ENCODE measurements around the gene GNB1.

Gene GNB1

DNA sequence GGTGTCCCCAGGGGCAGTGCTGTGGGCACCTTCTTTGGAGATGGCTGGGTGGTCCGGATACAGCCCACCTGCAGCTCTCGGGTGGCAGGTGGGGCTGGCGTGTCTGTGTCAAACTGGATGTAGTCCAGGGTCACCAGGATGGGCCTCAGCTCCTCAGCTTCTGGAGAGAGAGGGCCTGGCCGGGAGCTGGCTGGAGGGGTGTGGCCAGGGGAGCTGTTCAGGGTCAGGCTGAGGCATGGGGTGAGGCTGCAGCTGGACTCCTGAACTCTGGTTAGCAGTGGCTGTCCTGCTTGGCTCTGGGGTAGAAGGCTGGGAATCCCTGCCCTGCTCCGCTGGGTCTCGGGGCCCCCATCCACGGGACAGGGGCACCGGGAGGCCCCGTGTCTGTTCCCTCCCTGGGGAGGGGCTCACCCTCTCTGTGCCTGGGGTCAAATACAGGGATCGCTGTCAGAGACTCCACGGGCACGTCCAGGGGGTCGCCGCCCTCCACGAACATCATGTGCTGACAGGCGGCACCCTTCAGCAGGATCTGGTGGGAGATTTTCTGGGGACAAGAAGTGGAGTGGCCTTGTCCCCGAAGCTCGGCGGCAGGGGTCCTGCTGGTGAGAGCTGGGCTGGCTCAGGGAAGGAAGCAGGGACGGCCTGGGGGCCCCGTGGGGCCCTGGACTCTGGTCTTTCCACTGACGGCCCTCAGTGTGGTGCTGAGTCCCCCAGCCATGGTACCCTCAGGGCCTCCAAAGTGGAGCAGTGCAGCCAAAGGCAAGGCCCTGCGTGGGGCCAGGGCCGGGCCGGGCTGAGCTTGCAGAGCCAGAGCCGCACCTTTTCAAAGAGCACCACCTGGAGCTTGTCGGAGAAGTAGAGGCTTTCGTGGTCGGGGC, 32.3 kb upstream of the GNB1 start:
- DNase-seq (ENCODE audit: low read depth in 2 of 2) = no peak

DNA sequence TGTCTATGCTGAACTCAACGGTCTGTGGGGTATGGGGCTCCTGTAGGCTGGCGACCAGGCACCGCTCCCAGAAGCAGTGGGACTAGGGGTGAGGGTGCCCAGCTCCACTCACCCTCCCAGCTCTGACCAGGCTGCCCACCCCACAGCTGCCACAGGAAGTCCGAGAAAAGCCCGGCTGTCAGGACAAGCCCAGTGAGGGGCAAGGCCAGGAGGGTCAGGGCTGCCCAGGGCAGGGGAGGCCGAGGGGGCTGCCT, 31.7 kb upstream of the GNB1 start:
- DNase-seq (ENCODE audit: low read depth in 2 of 2) = no peak

DNA sequence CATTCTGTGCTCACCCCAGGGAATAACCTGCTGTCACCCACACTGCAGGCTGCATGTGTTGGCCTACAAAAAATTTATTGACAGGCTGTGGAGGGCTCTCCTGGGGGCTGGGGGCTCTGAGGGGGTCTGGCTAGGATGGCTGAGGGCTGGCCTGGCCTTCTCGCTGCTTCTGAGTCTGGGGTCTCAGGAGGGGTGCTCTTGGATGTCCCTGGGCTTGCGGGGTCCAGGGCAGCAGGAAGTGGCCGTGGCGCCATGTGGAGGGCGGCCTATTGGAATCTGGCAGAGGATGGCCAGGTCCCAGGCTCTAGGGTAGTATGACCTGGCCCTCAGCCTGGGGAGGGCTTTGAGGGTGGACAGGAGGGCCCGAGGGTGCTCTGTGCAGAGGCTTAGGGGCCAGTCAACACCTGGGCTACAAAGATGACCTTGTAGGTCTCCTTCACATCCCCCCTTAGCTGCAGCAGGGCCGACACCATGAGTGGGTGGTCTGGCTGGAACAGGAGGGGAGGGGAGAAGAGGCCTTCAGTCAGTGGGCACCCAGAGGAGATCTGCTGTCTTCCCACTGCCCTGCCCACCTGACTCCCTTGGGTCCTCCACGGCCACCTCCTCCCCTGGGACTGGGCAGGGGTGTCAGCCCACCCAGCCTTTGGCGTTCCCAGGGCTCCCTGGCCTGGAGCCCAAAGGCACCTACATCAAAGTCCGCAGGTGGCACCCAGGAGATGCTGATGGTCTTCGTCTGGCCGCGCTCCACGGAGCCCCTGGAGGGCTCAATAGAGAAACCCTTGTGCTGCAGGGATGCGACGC, 31.2 kb upstream of the GNB1 start:
- no peak for DNase-seq (ENCODE audit: low read depth in 2 of 2)

GRCh38 chr1:1921459-1921862, 30.6 kb upstream of the GNB1 start:
- DNase-seq (ENCODE audit: low read depth in 2 of 2) = no peak

DNA sequence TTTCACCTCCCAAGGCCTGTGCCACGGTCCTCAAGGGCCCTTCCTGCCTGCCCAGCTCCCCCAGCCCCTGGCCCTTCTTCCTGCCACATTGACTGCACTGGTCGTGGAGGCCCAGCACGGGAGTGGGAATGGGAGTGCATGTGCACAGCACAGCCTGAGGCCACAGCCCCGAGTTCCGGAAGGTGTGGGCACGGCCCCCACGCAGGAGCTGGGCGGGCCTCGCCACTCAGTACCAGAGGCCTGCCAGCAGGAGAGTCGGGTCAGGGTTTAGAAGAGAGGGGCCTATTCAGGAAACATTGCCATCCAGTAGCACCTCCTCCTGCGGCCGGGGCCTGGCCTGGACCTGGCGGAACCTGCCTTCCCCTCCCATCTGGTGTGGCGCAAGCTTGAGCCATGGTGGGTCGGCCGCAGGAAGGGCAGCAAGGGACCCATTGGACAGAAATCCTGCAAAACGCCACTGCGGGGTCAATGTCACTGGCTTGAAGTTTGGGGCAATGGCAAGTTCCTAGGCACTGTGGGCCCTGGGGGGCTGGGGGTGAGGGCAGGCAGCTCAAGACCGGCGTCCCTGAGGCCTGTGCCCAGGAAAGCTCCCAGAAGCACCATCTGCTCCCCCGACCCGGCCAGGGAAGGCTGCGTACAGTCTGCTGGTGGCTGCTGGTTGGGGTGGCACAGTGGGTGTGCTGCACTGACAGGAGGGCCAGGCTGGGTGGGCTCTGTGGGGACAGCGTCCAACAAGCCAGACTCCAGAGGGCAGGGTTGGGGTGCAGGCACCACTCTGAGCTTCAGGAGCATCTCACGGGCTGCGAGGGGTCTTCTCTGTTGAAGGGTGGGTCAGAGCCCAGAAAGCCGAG, 29.9 kb upstream of the GNB1 start:
- DNase-seq (ENCODE audit: low read depth in 2 of 2) = no peak

DNA sequence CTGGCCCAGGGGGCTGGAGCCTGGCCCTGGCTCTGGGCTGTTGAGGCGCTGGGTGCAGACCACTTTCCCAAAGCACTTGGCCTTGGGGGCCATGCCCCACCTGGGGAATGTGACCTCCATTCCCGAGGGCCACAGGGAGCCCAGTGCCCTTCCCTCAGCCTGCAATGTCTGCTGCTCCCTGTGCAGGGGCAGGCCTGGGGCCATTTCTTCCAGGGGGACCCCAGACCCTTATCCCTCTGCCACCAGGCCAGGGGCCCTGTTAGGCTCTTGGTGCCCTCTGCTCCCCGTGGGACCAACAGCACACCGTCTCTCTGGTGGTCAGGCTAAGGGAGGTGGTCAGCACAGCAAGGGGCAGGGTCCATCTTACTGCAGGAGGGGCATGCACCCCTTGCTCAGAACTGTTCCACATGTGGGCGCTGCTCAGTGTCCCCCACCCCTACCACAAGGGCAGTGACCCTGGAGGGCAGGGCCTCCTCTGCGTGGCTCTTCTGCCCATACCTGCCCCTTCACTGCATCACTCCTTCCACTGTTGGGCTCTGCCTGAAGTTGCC, 29.2 kb upstream of the GNB1 start:
- no peak for DNase-seq (ENCODE audit: low read depth in 2 of 2)

- DNase-seq (ENCODE audit: low read depth in 2 of 2) = peak; percentile 97 to 99
Measured at GRCh38 chr1:1919304-1920056, 28.6 kb upstream of the GNB1 start.

GRCh38 chr1:1918901-1919303, 28.0 kb upstream of the GNB1 start, which contains the start of gene TMEM52:
Gene TMEM52 (minus strand): TSS chr1:1919279. CDS start chr1:1919265, 14 bp downstream.
- DNase-seq (ENCODE audit: low read depth in 2 of 2) = no peak

DNA sequence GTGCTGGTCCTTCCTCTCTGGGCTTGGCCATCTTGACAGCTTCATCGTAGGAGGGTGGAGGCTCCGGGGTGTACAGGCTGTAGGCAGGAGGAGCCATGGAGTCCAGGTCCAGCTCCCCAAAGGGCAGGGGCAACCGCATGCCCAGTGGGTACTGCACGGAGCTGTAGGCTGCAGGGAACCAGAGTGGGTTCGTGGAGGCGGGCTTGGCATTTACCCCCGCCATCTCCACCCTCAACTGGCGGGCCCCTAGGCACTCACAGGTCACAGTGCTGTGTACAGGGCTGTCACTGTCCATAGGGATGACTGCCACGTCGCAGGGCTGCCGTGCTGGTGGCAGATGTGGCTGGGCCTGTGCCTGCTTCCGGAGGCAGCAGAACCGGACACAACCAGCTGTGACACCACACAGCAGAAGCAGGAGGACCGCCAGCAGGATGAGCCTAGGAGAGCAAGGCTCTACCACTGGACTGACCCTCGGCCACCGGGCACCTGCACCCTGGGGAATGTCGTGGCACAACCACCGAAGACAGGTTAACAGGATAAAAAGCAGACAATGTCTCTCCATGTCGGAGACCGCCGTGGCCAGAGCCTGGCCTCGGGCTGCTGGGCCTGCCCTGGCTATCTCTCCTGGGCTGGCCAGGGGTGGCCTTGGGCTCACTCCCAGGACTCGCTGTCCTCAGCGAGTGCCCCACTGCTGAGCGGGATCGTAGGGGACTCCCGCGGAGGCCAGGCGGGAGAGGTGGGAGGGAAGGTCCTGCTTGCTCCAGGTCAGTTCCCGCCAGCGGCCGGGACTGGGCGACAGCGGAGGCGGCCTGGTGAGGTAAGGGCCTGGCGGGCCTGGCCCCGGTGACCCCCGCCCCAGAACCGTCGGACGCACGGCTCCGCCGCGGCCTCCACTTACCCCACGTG, 27.4 kb upstream of the GNB1 start:
- DNase-seq (ENCODE audit: low read depth in 2 of 2) = no peak

DNA sequence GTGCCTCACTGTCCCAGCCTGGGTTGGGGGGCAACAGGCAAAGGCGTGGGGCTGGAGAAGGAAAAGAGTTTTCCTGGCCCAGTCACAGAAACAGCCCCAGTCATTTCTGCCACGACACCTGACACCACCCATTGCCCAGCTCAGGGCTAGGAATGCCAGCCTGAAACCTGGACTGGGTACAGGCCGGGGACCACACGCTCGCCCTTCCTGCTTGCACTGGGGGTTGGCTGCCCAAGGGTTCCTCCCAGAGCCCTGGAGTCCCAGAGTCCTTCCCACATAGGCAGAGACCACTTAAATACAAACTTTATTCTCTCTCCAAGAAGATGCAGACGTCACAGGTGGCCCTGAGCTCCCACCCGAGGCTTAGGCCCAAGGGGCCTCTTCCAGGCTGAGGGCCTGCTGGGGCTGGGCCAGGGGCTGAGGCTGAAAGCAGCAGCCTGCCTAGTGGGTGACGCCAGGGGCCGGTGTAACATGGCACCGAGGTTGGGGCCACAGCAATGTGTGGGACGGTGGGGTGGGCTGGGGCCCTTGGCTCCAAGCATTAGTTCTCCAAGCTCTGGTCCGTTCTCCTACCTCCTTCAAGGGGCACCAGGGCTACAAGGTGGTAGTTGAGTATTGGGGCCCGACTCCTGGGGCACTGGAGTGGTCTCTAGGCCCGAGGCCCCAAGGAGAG, 26.6 kb upstream of the GNB1 start:
- no peak for DNase-seq (ENCODE audit: low read depth in 2 of 2)

DNA sequence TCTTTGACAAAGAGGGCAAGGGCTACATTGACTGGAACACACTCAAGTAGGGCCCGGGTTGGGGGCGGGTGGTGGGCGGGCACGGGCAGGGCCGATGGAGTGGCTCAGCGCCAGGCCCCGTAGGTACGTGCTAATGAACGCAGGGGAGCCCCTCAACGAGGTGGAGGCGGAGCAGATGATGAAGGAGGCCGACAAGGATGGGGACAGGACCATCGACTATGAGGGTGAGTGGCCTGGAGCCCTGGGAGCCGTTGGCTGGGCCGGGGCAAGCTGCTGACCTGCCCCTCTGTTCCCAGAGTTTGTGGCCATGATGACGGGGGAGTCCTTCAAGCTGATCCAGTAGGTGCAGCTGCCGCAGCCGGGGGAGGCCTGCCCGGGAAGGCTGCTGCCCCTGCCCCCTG, 26.0 kb upstream of the GNB1 start:
- DNase-seq (ENCODE audit: low read depth in 2 of 2) = no peak

GRCh38 chr1:1915911-1916840, 25.3 kb upstream of the GNB1 start:
- DNase-seq (ENCODE audit: low read depth in 2 of 2) = no peak

DNA sequence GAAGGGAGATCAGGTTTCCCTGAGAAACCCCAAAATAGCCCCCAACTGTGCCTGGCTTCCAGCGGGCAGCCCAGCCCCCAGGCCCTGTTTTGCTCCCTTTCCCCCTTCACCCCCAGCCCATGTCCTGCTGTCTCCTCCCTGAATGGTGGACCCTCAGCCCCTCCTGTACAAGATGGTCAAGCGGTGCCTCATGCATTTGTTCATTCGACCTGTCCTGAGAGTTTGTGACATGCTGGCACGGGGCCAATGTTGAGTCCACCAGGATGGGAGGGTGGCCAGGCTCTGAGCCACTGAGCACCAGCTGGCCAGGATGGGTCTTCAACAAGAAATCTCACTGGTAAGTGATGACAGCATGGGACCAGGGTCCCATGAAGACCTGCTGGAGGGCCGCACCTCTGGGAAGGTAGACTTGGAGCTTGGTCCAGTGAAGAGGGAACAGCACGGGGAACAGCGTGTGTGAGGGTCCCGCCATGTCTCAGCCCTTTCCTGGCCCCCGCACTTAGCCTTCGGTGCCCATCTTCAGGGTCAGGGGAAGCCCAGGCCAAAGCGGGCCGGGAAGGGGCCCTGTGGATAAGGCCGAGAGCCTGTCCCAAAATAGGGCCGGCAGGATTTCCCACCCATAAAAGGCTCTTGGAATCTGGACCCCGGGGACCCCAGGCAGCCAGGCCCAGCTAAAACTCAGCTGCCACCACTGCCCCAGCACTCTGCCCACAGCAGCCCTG, 24.2 kb upstream of the GNB1 start, which contains the start of gene CALML6:
TSS of gene CALML6 (plus strand) at position 290 of the 722 bp plus-strand sequence. CDS start at position 311, 21 bp downstream.
- no peak for DNase-seq (ENCODE audit: low read depth in 2 of 2)

DNA sequence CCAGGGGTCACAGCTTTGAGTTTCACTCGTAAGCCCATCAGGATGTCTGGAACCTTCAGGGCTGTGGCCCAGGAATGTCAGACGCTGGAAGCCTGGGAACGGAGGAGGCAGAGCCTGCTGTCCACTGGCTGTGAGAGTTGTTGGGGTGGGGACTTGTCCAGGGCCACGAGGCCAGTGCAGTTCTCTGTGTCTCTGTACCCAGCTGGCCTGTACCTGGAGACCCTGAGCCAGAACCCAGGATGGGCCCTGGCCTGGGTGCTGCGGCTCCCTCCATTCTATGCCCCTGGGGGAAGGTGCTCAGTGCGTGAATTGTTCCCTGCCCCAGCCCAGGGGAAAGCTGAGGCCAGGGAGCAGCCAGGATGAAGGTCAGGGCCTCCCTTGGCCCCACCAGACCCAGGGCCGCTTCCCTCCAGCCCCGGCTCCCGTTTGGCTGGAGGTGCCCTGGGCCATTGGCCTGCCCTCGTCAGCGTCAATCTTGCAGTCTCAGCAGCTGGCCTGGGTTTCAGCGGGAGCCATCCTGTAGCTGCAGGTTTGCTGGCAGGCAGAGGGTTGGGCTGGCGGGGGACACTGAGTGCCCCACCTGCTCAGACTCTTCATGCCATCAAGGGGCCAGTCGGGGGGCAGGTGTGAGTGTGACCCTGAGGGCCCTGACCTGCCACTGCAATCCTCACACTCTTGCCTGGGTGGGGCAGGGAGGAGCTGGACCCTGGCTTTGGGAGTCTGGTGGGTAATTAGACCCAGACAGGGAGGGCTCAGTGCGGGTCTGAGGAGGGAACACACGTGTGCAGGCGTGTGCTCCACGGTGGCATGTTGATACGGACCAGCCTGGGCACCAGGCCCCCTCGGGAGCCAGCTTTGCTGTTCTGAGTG, 23.4 kb upstream of the GNB1 start:
- DNase-seq (ENCODE audit: low read depth in 2 of 2) = no peak

DNA sequence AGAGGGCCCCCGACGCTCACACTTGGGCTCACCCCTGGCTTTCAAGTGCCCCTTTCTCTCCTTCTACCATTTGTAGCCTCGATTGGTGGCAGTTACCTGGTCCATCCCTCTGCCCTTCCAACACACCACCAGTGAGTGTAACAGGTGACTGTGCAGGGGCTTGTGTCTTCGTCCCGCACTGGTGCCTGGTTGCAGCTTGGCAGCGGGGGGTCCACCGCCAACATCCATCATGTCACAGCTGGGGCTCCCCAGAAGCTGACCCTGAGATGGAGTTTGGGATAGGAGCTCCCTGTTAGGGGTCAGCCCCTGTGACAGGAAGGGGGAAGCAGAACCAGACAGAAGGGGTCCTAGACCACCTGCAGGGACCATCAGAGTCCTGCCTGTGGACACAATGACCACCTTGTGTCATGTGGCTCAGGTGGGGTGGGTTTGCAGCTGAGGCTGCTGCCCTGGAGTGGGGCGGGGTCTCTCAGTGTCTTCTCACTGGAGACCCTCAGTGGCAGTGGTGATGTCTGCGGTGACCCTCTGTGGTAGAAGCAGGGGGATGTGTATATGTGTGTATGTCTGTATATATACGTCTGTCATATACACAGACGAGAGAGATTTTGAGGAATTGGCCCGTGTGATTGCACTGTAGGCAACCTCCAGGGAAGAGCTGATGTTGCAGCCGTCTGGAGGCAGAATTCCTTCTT, 20.6 kb upstream of the GNB1 start:
- no peak for DNase-seq (ENCODE audit: low read depth in 2 of 2)

Data from stimulated activated CD8-positive, alpha-beta memory T cell treated with anti-CD3 and anti-CD28 coated beads, Interleukin-2, amount 100 ng/mL, for 1 hour (primary cell).